UCSD-AML1 (cell line): Measurements from ENCODE around the gene ZNF891.

Experiments used
- DNase-seq: peaks from one replicate; lab custom pipeline; 2025; ENCODE audit not compliant: unreplicated experiment; lab: John Stamatoyannopoulos, UW

The ZNF891 gene

DNA sequence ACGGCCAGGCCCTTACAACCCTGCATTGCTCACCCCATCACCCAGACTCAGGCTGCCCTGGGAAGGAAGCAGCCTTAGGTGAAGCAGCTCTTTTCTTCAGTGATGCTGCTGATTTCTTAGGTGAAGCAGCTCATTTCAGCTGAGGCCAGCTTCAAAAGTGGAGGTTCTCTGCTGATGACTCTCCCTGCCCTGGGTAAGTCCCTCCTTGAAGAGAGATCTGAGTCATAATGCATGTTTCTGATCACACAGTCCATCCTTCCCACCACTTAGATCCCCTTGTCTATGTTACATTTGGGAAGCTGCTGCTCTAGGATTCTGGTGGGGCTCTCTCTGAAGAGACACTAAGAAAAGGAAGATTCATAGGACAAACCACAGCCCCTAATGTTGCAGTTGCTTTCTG is 66.5 kb downstream of the ZNF891 start:
- DNase-seq, result no peak

DNA sequence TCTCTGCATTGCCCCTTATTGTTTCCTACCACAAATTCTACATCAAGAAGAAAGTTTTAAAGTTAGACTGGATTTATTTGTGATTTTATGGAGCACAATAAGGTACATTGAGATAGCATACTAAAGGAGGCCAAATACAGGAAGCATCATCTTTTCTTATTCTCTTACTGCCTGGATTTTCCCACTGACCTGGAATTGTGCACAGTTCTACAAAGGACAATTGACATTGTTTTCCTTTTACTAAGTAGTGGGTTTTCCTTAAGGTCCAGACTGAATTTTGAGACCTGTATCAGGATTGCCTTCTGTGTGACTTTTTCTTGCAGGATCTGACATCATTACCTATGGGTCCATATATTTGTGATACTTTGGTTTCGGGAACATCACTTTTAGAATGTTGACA is 68.1 kb downstream of the ZNF891 start:
- DNase-seq, result no peak

DNA sequence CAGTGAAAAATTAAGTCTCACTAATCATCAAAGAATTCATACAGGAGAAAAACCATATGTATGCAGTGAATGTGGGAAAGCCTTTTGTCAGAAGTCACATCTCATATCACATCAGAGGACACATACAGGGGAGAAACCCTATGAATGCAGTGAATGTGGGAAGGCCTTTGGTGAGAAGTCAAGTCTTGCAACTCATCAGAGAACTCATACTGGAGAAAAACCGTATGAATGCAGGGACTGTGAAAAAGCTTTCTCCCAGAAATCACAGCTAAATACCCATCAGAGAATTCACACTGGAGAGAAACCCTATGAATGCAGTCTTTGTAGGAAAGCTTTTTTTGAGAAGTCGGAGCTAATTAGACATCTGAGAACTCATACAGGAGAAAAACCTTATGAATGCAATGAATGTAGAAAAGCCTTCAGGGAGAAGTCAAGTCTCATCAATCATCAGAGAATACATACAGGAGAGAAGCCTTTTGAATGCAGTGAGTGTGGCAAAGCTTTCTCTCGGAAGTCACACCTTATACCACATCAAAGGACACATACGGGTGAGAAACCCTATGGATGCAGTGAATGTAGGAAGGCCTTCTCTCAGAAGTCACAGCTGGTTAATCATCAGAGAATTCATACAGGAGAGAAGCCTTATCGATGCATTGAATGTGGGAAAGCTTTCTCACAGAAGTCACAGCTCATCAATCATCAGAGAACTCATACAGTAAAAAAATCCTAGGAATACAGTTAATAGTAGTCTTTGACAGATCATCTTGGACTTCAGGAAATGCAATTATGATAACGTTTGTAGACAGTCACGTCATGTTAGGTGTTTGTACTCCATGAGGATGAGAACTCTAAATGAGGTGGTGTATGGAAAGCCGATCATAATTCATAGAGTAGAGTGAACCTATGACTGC is 71.6 kb downstream of the ZNF891 start:
- no peak for DNase-seq

DNA sequence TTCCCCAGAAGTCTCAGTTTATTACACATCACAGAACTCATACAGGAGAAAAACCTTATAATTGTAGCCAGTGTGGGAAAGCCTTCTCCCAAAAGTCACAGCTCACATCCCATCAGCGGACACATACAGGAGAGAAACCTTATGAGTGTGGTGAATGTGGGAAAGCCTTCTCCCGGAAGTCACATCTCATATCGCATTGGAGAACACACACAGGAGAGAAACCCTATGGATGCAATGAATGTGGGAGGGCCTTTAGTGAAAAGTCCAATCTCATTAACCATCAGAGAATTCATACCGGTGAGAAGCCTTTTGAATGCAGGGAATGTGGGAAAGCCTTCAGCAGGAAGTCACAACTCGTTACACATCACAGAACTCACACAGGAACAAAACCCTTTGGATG is 72.6 kb downstream of the ZNF891 start:
- no peak for DNase-seq
